Prostate gland (tissue), 2 donors: ENCODE results near the gene DGKE. TPM values are rescaled to one million over a fixed set of nuclear protein-coding genes. Genes with fewer than 3 reads are reported as not detected.
A peak's percentile ranks its signal among the peaks of the same experiment; 100 is the strongest.

Experiments used
- DNase-seq: peaks from one replicate; pipeline ENCODE4 v3.0.0-alpha.2; 2019; ENCODE audit warnings: low spot score
- H3K27ac ChIP-seq, 2 donors: fragments of 200-600 bp; sonication (generic); 2 replicates each; pipeline ENCODE4 v1.5.1; 2017 to 2019
- H3K27me3 ChIP-seq: fragments of 200-600 bp; sonication (generic); replicated peaks from 2 replicates; pipeline ENCODE4 v1.5.1; 2019; ENCODE audit not compliant: insufficient read depth
- H3K36me3 ChIP-seq, 2 donors: fragments of 200-600 bp; sonication (generic); 1 replicate in 1 of 2; 2 replicates in 1 of 2; pipeline versions ENCODE4 v1.5.1 to v1.8.1; 2017 to 2019
- H3K4me1 ChIP-seq: fragments of 200-600 bp; sonication (generic); replicated peaks from 2 replicates; pipeline ENCODE4 v1.5.1; 2019
- H3K4me3 ChIP-seq, 2 donors: fragments of 200-600 bp; sonication (generic); 2 replicates each; pipeline ENCODE4 v1.5.1; 2017 to 2019
- H3K9me3 ChIP-seq: fragments of 200-600 bp; sonication (generic); 2 replicates; pipeline ENCODE4 v1.5.1; 2017
- POLR2A ChIP-seq: fragments of 450-650 bp; IDR thresholded peaks from one replicate; pipeline ENCODE4 v1.6.1; 2016; ENCODE audit warnings: antibody characterized with exemption, mild to moderate bottlenecking
- POLR2AphosphoS5 ChIP-seq: sonication (generic); formaldehyde crosslinking; IDR thresholded peaks from one replicate; pipeline ENCODE4 v1.6.1; 2017; ENCODE audit warnings: antibody characterized with exemption
- WGBS: methylation state at CpG from one replicate; pipeline ENCODE4 v1.1.5; 2018; 5-methylcytosine and 5-hydroxymethylcytosine counted together
- intact Hi-C: fragments of 100-400 bp; cut with DNase I; formaldehyde crosslinking; loops from one replicate; pipeline ENCODE4 v1.14.2; 2022
- total RNA-seq, 2 donors: library from RNA; depleted of rRNA; stranded (reverse); fragments of >200 nt; gene quantifications; one replicate each; pipeline ENCODE4 v1.1.0, GENCODE V29; 2016
- TF ChIP-seq, protein P1 (sequence below), 4 experiments: fragments of 200-600 bp in 2 of 4; fragments of 450-650 bp in 2 of 4; sonication (generic) in 2 of 4; IDR thresholded peaks; 1 replicate in 3 of 4; 2 replicates in 1 of 4; pipeline ENCODE4 v1.5.1; 2016 to 2019; ENCODE audit warnings: antibody characterized with exemption in 4 of 4, mild to moderate bottlenecking in 2 of 4, moderate library complexity in 2 of 4

Gene DGKE
- total RNA-seq = 10 to 100 TPM in 1 of 2 donors, 1 to 10 TPM in 1; 7.7 to 13.3 TPM

DNA sequence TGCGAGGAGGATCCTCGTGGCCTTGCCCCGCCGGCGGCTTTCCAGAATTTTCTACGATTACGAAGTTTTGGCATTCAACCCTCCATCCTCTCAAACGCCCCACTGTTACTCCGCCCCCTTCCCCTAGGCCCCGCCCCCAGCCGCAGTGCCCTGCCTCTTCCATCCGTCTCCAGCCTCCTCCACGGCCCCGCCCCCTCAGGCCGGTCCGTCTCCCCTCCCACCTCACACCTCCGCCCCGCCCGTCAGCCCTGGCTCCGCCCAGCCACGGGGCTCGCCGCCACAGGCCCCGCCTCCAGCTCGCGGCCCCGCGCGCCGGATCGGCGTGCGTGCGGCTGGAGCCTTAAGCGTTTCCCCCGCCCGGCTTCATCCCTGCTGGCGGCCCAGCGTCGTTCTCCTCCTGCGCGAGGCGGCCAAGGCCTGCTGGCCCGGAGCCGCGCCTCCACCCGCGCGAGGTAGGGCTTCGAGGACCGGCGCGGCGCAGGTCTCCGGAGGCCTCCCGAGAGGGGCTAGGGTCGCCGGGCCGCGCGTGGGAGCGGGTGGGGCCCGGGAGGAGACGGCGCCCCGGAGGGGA, at the start of gene DGKE, which contains the start of gene C17orf67:
Gene DGKE (plus strand): TSS at position 343 of the 571 bp plus-strand sequence. CDS start 645 bp downstream, outside the sequence.
Gene C17orf67 (minus strand): TSS at position 112 of the 571 bp plus-strand sequence. CDS start 18,110 bp downstream, outside the sequence.
- peak within 1 kb of the TSS; percentile 67 to 79 for H3K4me3 ChIP-seq
- H3K36me3 ChIP-seq = no peaks in the 10 kb centered on the region
- DNase-seq = peak; percentile 98
- peak; percentile 83 for TF ChIP-seq POLR2A
- TF ChIP-seq, protein P1, sequence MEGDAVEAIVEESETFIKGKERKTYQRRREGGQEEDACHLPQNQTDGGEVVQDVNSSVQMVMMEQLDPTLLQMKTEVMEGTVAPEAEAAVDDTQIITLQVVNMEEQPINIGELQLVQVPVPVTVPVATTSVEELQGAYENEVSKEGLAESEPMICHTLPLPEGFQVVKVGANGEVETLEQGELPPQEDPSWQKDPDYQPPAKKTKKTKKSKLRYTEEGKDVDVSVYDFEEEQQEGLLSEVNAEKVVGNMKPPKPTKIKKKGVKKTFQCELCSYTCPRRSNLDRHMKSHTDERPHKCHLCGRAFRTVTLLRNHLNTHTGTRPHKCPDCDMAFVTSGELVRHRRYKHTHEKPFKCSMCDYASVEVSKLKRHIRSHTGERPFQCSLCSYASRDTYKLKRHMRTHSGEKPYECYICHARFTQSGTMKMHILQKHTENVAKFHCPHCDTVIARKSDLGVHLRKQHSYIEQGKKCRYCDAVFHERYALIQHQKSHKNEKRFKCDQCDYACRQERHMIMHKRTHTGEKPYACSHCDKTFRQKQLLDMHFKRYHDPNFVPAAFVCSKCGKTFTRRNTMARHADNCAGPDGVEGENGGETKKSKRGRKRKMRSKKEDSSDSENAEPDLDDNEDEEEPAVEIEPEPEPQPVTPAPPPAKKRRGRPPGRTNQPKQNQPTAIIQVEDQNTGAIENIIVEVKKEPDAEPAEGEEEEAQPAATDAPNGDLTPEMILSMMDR (IDR thresholded peaks at IDR 0.05) = peak in 1 of 4 experiments; percentile 26
- TF ChIP-seq POLR2AphosphoS5 = peak; percentile 40
- no peaks in the 10 kb centered on the region for H3K9me3 ChIP-seq
- intact Hi-C loops = loop anchor here (5.0 kb wide), 1 partner anchor 78 kb away; the partner anchor contains the start of gene TRIM25
- peak within 1 kb of the TSS; percentile 91 to 95 for H3K27ac ChIP-seq
- H3K4me1 ChIP-seq = no peaks in the 10 kb centered on the region
- H3K27me3 ChIP-seq = no peaks in the 10 kb centered on the region
- WGBS = 1% methylated on average over 24 of the region's 66 CpGs

DNA sequence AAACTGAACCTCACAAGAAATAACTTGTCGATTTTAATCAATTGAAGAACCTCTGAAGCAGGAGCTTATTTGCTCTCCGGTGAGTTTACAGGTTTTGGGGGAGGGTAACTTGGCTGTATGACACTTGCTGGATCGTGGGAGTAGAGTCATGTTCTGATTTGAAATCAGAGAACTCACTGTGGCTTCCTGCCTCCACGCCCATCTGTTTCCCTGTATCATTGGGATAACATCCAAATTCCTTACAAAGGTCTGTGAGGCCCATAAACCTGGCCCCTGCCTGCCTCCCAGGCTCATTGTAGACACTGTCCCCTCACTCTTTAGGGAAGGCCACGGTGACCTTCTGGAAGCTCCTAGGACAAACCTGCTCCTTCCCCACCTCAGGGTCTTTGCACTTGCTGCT, 48.5 kb upstream of the DGKE start:
- Histone ChIP-seq H3K27ac (no peak overlapping the region), H3K4me1 (no peaks in the 10 kb centered on the region), H3K27me3 (no peaks in the 10 kb centered on the region), H3K4me3 (no peak overlapping the region), H3K36me3 (no peaks in the 10 kb centered on the region), H3K9me3 (no peaks in the 10 kb centered on the region)
- WGBS = 40% methylated on average over 5 of the region's 5 CpGs
- DNase-seq = no peak
- intact Hi-C loops = no loop called here
- TF ChIP-seq POLR2AphosphoS5 = peak; percentile 29
- TF ChIP-seq POLR2A = no peak
- TF ChIP-seq, protein P1 (IDR thresholded peaks at IDR 0.05) = no peak

DNA sequence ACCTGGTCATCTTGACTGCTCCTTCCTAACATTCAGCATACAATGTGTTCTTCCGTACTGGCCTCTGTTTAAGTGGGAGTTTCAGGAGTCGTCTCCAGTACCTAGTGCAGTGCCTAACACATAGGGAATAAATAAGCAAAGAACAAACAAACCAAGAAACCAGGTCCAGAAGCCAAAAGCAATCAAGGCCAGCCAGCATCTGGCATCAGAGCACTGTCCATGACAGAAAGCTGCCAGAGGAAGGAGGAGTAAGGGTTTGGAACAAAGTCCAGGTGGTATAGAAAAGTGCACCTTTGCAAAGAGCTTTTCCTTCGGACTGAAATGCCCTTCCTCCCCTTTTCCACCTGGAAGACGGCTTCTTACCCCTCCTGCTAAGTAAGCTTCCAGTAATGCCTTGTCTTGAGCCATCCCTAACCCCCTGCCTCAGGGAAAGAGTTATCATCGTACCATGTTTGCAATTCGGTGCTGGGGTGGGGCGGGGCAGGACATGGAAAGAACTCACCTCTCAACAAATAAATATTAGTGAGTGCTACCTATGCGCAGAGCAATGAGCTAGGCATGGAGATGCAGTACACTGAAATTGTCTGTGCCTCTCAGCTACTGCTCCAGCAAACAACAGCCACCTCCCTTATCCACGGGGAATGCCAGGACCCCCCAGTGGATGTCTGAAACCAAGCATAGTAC, 47.8 kb upstream of the DGKE start:
- DNase-seq = no peak

DNA sequence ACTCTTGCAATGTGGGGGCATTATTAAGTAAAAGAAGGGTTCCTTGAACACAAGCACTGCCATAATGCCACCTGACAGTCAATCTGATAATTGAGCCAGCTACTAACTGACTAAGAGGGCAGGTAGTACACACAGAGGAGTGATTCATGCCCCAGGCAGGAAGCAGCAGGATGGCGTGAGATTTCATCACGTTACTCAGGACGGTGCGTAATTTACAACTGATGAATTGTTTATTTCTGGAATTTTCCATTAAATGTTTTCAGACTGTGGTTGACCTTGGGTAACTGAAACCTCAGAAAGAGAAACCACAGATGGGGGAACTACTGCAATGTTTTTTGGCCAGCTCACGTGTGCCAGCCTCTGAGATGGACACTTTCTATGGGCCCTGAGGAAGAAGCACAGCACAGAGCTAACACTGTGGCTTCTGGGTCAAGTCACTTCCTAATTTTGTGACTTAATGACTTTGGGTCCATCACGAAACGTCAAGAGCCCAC, 46.9 kb upstream of the DGKE start:
- H3K4me1 ChIP-seq = no peaks in the 10 kb centered on the region
- 47% methylated on average over 7 of the region's 7 CpGs for WGBS
- no peak overlapping the region for H3K4me3 ChIP-seq
- TF ChIP-seq POLR2A (no peak), POLR2AphosphoS5 (peak; percentile 61)
- no peaks in the 10 kb centered on the region for H3K9me3 ChIP-seq
- H3K27ac ChIP-seq = no peak overlapping the region
- no peaks in the 10 kb centered on the region for H3K36me3 ChIP-seq
- no peaks in the 10 kb centered on the region for H3K27me3 ChIP-seq
- DNase-seq = peak; percentile 26
- intact Hi-C loops = no loop called here

More for the DNA sequence above, 47.8 kb upstream of the DGKE start:
- no peaks in the 10 kb centered on the region for H3K4me1 ChIP-seq
- no peak overlapping the region for H3K27ac ChIP-seq
- WGBS = 75% methylated on average over 9 of the region's 9 CpGs
- intact Hi-C loops = no loop called here
- H3K9me3 ChIP-seq = no peaks in the 10 kb centered on the region
- H3K27me3 ChIP-seq = no peaks in the 10 kb centered on the region
- H3K36me3 ChIP-seq = no peaks in the 10 kb centered on the region
- no peak overlapping the region for H3K4me3 ChIP-seq
- TF ChIP-seq POLR2A = no peak
- TF ChIP-seq POLR2AphosphoS5 = no peak
- TF ChIP-seq, protein P1 (IDR thresholded peaks at IDR 0.05) = no peak

DNA sequence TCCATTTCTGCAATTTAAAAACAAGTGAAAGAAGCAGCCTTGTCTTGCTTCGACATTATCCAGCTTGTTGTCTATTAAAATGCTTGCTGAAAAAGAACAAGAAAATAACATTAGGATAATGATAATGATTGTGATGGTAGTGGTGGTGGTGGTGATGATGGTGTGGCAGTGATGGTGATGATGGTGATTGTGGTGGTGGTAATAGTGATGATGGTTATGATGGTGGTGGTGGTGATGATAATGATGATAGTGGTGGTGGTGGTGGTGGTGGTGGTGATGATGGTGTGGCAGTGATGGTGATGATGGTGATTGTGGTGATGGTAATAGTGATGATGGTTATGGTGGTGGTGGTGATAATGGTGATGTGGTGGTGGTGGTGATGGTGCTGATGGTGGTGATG, 41.7 kb upstream of the DGKE start:
- Histone ChIP-seq H3K4me3 (no peak overlapping the region), H3K27me3 (no peaks in the 10 kb centered on the region), H3K9me3 (no peaks in the 10 kb centered on the region), H3K36me3 (no peaks in the 10 kb centered on the region), H3K27ac (no peak overlapping the region), H3K4me1 (no peaks in the 10 kb centered on the region)
- no peak for TF ChIP-seq POLR2AphosphoS5
- TF ChIP-seq, protein P1 (IDR thresholded peaks at IDR 0.05) = no peak
- no peak for TF ChIP-seq POLR2A
- 100% methylated on average over 1 of the region's 1 CpG for WGBS
- intact Hi-C loops = no loop called here
- no peak for DNase-seq
